Chondrocyte (in vitro differentiated cells): Measurements from ENCODE around the gene GRB10. TPM values are rescaled to one million over a fixed set of nuclear protein-coding genes. Genes with fewer than 3 reads are reported as not detected.

Experiments
- DNase-seq: peaks from one replicate; pipeline ENCODE4 v3.0.0; 2021; ENCODE audit warnings: mixed read lengths, low spot score
- H3K27ac Mint-ChIP-seq: one replicate; pipeline ENCODE4 v1.8.0; 2021; ENCODE audit warnings: mild to moderate bottlenecking, moderate library complexity, mixed read lengths; ENCODE audit not compliant: unreplicated experiment
- H3K27me3 Mint-ChIP-seq: 2 replicates; pipeline ENCODE4 v1.8.0; 2021; ENCODE audit warnings: low read depth, mixed read lengths
- H3K36me3 Mint-ChIP-seq: 2 replicates; pipeline ENCODE4 v1.8.0; 2021; ENCODE audit warnings: low read depth, mixed read lengths
- H3K4me1 Mint-ChIP-seq: 2 replicates; pipeline ENCODE4 v1.8.0; 2021; ENCODE audit warnings: low read depth, mild to moderate bottlenecking, mixed read lengths
- H3K4me3 Mint-ChIP-seq: one replicate; pipeline ENCODE4 v1.8.0; 2021; ENCODE audit warnings: mild to moderate bottlenecking, moderate library complexity, mixed read lengths; ENCODE audit not compliant: unreplicated experiment
- H3K9me3 Mint-ChIP-seq: 2 replicates; pipeline ENCODE4 v1.8.0; 2021; ENCODE audit warnings: low read depth, mixed read lengths
- total RNA-seq: library from RNA; stranded (reverse); gene quantifications from 3 replicates; pipeline ENCODE4 v1.2.1, GENCODE V29; 2021
- TF ChIP-seq, protein P1 (sequence below): fragments of 200-600 bp; sonication (generic); IDR thresholded peaks from 2 replicates; pipeline ENCODE4 v1.5.0; 2021; ENCODE audit warnings: antibody characterized with exemption, mild to moderate bottlenecking, moderate library complexity

The GRB10 gene
- total RNA-seq, 1 donor from 2014 or later: 73.7 TPM

GRCh38 chr7:50613473-50613872 is 169.2 kb downstream of the GRB10 start:
- no peak overlapping the region for H3K4me3 Mint-ChIP-seq
- H3K36me3 Mint-ChIP-seq: peaks cover 38% of the 10 kb centered on the region
- H3K9me3 Mint-ChIP-seq: no peaks in the 10 kb centered on the region
- H3K27me3 Mint-ChIP-seq: no peaks in the 10 kb centered on the region
- H3K27ac Mint-ChIP-seq: no peak overlapping the region
- H3K4me1 Mint-ChIP-seq: no peaks in the 10 kb centered on the region
- DNase-seq: no peak
- TF ChIP-seq, protein P1, sequence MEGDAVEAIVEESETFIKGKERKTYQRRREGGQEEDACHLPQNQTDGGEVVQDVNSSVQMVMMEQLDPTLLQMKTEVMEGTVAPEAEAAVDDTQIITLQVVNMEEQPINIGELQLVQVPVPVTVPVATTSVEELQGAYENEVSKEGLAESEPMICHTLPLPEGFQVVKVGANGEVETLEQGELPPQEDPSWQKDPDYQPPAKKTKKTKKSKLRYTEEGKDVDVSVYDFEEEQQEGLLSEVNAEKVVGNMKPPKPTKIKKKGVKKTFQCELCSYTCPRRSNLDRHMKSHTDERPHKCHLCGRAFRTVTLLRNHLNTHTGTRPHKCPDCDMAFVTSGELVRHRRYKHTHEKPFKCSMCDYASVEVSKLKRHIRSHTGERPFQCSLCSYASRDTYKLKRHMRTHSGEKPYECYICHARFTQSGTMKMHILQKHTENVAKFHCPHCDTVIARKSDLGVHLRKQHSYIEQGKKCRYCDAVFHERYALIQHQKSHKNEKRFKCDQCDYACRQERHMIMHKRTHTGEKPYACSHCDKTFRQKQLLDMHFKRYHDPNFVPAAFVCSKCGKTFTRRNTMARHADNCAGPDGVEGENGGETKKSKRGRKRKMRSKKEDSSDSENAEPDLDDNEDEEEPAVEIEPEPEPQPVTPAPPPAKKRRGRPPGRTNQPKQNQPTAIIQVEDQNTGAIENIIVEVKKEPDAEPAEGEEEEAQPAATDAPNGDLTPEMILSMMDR: no peak

GRCh38 chr7:50612704-50613103 is 170.0 kb downstream of the GRB10 start:
- H3K4me1 Mint-ChIP-seq: no peaks in the 10 kb centered on the region

GRCh38 chr7:50610521-50611277 is 172.0 kb downstream of the GRB10 start:
- Mint-ChIP-seq H3K36me3 (peaks cover 42% of the 10 kb centered on the region), H3K9me3 (no peaks in the 10 kb centered on the region), H3K27me3 (no peaks in the 10 kb centered on the region), H3K4me3 (no peak overlapping the region), H3K27ac (no peak overlapping the region), H3K4me1 (no peaks in the 10 kb centered on the region)
- no peak for DNase-seq
- TF ChIP-seq, protein P1: no peak

More at GRCh38 chr7:50612704-50613103, 170.0 kb downstream of the GRB10 start:
- H3K36me3 Mint-ChIP-seq: peaks cover 43% of the 10 kb centered on the region
- TF ChIP-seq, protein P1: no peak
- no peak overlapping the region for H3K27ac Mint-ChIP-seq
- no peaks in the 10 kb centered on the region for H3K27me3 Mint-ChIP-seq
- no peak for DNase-seq
- H3K4me3 Mint-ChIP-seq: no peak overlapping the region
- no peaks in the 10 kb centered on the region for H3K9me3 Mint-ChIP-seq

- TF ChIP-seq, protein P1: no peak
- no peak overlapping the region for H3K27ac Mint-ChIP-seq
- no peak for DNase-seq
- no peaks in the 10 kb centered on the region for H3K9me3 Mint-ChIP-seq
- no peaks in the 10 kb centered on the region for H3K4me1 Mint-ChIP-seq
- no peak overlapping the region for H3K4me3 Mint-ChIP-seq
- peaks cover 38% of the 10 kb centered on the region for H3K36me3 Mint-ChIP-seq
- H3K27me3 Mint-ChIP-seq: no peaks in the 10 kb centered on the region
These were observed 174.3 kb downstream of the GRB10 start for GRCh38 chr7:50608196-50608906.

DNA sequence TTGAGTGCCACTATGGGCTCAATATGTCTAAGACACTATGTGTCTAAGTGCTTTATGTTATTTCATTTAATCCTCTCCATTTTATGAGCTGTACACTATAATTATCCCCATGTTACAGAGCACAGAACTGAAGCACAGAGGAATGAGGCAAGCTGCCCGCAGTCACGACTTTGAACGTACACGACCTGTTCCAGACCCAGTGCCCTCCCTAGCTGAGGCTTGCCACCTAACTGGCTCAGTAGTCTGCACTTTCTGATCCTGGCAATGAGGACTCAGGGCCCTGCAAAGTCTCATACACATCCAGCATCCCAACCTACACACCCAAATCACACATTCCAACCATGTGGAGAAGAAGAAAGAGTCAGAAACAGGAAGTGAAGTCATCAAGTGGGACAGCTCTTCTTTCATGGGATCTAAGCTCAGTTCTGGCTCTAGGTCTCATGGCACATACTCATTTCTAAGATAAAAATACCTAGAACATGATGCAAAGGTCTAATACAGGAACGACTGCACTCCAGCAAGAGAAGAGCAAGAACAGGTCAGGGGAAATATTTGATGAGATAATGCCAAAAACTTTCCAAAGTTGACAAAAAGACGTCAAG is 175.1 kb downstream of the GRB10 start:
- TF ChIP-seq, protein P1: no peak
- H3K36me3 Mint-ChIP-seq: peaks cover 34% of the 10 kb centered on the region

More for the DNA sequence above, 175.1 kb downstream of the GRB10 start:
- Mint-ChIP-seq H3K27me3 (no peaks in the 10 kb centered on the region), H3K4me3 (no peak overlapping the region), H3K27ac (no peak overlapping the region), H3K9me3 (no peaks in the 10 kb centered on the region), H3K4me1 (no peaks in the 10 kb centered on the region)
- DNase-seq: no peak
